HK-2 (cell line): Measurements from ENCODE around the gene SETD6.
"Not testable (repeated sequence)": the region's sequence is repeated elsewhere in the genome, so short reads cannot be mapped to it uniquely, and the experiment has no call there.

Source experiments
- DNase-seq: peaks from one replicate; pipeline ENCODE4 v3.0.0-alpha.2; 2018; ENCODE audit not compliant: unreplicated experiment

The SETD6 gene

GRCh38 chr16:58515125-58515870 lies at the start of gene SETD6:
Gene SETD6, plus strand, starts transcription at chr16:58515517. Its CDS starts 21 bp downstream, at chr16:58515538.
- peak; percentile 90 for DNase-seq

GRCh38 chr16:58465817-58466216 lies 49.5 kb upstream of the SETD6 start:
- DNase-seq = no peak

GRCh38 chr16:58466396-58466795 lies 48.9 kb upstream of the SETD6 start:
- no peak for DNase-seq

GRCh38 chr16:58467905-58468304 lies 47.4 kb upstream of the SETD6 start:
- no peak for DNase-seq

DNA sequence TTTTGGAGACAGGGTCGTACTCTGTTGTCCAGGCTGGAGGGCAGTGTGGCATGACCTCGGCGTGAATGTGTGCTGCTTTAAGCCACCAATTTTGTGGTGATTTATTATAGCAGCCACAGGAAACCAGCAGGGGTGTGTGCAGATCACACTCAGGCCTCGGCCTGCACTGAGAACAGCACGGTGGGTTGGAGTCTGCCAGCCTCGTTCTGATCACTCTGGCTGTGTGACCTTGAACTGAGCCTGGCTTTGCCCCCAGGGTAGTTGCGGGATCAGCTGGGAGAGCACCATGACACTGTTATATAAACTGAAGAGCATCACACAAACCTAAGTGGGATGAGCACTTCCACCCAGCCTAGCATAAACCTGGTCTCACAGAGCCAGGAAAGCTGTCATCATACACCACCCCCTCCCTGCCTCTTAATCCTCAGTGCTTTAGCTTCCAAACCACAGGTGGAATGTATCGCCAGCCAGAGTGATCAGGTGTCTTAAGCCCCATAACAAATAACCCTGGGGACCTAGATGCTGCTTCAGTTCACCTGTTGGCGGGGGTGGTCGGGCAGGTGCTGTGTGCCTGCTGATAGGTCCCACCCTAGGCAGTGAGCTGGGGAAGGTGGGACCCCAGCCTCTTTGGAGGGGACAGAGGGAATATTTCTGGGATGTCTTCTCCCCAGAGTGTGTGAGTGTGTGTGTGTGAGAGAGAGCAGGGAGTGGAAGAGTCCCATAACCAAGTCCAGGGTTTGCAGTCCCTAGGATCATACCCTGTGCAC lies 43.9 kb upstream of the SETD6 start:
- no peak for DNase-seq

GRCh38 chr16:58472266-58472665 lies 43.1 kb upstream of the SETD6 start:
- no peak for DNase-seq

DNA sequence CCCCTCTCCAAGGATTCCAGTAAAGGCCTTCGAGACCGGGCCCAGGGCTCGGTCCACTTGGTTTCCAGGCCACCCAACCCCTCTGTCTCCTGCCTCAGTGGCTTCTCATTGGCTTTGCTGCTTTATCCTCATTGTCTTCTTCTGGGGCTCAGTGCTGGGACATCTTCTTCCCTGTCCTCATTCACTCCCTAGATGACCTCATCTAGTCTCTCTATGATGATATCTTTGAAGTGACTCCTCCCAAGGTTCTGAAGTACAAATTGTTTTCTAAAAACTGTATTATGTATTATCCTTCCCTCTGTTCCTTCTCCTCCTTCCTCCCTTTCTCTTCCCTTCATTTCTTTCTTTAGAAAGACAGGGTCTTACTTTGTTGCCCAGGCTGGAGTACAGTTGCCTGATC lies 42.5 kb upstream of the SETD6 start:
- no peak for DNase-seq

DNA sequence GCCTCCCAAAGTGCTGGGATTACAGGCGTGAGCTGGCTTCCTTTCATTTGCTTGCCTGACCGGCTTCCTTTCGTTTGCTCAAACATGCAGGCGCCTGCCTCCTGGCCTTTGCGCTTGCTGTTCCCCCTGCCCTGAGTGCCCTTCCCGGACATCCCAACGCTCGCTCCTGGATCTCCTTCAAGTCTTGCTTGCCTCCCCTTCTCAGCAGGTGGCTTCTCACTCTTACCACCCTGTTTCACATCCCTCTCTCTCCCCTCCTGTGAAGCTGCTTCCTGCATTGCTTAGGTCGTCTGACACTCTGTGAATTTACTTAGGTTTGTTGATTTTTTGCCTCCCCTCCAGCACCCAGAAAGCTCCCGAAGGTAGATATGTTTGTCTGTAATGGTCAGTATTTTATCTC lies 41.0 kb upstream of the SETD6 start:
- no peak for DNase-seq

- no peak for DNase-seq
These were observed 40.2 kb upstream of the SETD6 start for GRCh38 chr16:58475091-58475619.

DNA sequence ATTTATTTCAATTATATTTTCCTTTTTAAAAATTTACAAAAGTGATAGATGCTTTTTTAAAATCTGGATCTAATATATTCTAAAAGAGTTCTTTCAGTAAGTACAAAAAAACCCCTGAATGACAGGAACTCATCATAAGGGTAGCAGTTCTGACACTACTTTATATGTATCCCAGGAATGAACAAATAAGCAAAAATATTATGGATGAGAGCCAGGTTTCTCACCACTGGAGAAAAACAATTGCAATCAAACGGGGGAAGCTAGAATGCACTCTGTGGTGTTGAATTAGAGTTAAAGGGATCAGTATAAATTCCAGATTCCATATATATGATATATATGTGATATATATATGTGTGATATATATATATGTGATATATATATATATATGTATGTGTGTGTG lies 38.5 kb upstream of the SETD6 start:
- DNase-seq = no peak

DNA sequence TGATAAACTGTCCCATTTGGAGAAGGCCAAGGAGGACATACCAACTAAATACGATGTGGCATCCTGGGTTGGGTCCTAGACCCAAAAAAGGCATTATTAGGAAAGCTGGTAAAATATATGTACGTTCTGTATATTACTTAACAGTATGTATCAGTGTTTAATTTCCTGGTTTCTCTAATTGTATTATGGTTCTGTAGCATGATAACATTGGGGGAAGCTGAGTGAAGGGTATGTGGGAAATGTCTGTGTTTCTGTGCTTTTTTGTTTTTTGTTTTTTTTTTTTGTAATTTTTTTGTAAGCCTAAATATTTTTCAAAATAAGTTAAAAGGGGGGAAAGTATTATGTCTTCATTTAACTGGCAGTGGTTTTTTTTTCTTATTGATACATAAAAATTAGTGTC lies 36.9 kb upstream of the SETD6 start:
- no peak for DNase-seq

GRCh38 chr16:58481226-58481869 lies 34.0 kb upstream of the SETD6 start:
- DNase-seq = no peak

DNA sequence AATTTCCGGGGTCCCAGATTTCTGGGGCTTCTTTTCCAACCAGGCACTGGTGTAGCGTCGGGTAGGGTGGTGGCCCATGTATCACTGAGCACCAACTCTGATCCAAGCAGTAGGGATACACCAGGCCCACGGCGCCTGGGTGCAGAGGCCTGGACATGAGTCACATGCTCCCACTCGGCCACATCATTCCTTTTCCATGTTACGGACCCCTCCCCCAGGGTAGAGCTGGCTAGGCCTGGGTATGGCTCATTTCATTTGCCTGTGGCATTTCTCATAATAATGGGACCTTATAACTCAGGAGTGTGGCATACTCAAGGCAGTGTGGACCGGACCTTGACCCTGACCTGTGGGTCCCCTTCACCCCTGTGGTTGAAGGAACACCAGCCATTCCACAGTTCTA lies 33.4 kb upstream of the SETD6 start:
- no peak for DNase-seq

GRCh38 chr16:58485184-58485887 lies 30.0 kb upstream of the SETD6 start:
- DNase-seq = no peak

DNA sequence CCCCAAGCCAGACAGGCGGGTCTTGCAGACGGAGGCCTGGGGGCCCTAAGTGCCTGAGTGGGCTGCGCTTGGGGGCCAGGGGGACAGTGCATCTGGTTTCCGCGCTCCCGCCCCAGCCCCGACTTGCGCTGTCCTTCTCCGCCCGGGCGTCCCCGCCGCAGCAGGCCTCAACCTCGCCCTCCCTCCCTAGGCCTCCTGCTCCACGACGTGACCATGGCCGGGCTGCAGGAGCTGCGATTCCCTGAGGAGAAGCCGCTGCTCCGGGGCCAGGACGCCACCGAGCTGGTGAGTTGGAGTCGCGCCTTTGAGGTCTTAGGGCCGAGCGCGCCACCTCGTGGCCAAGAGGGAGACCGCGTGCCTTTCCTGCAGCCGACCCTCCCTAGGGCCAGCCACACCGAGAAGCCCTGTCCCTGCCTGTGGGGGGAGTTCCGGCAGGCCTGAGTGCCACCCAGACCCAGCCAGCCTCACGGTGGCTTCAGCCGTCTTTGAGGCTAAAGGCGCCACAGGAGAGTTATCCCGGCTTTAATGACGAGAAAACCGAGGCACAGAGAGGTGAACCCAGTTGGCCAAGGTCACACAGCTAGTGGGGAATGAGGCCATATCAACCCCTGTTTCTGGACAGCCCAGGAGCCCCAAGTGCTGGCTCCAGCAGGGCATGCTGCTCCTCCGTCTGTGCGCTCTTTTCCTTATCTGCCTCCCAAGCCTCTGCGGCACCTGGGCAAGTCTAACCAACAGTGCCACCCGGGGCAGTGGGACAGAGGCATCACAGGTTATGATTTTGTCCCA lies 27.6 kb upstream of the SETD6 start:
- peak; percentile 76 for DNase-seq

DNA sequence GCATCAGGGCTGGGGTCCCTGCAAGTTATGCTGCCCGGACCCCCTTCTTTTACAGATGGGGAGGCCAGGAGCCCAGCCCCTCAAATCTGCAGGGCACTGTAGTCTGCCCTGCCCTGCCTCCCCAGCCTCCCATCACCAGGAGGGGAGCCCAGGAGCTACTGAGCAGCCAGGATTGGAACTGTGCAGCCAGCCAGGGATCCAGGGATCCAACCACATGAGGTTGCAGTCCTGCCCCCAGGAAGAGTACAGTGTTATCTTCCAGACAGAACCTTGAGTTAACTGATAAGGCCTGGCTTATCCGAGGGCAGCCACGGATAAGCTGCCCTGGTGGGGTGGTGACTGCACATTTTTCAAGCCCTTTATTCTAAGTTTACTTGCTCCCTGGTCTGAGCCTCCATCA lies 26.8 kb upstream of the SETD6 start:
- DNase-seq = no peak

DNA sequence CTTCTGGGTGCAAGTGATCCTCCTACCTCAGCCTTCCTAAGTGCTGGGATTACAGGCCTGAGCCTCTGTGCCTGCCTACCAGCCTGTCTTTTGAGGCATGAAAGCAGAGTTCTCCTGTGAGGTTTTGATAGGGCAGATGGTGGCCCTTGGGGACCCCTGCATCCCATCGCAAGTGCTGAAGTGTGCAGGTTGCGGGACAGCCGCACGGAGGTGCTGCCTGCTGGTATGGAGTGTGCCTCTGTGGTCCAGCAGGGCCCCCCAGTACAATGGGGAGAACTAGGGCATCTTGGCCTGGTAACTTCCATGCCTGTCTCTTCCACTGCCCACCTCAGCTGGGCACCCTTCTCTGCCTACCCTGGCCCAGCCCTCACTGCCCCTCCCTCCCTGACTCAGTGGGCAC lies 25.3 kb upstream of the SETD6 start:
- DNase-seq = no peak

DNA sequence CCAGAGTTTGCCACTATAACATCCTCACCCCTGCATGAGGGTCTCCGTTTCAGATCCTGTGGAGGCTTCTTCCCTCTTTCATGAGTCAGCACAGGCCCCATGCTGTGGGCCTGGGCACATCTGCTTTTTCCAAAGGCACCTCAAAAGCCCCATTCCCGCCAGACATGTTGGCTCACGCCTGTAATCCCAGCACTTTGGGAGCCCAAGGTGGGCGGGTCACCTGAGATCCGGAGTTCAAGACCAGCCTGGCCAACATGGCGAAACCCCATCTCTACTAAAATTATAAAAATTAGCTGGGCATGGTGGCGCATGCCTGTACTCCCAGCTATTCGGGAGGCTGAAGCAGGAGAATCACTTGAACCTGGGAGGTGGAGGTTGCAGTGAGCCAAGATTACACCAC lies 24.8 kb upstream of the SETD6 start:
- not testable (repeated sequence) for DNase-seq

GRCh38 chr16:58492066-58492465 lies 23.3 kb upstream of the SETD6 start:
- DNase-seq = no peak

- DNase-seq = no peak
These were observed 22.6 kb upstream of the SETD6 start for GRCh38 chr16:58492735-58493134.

GRCh38 chr16:58493756-58494431 lies 21.4 kb upstream of the SETD6 start:
- DNase-seq = no peak
